Smooth muscle cell (in vitro differentiated cells): ENCODE measurements around the gene TSPAN15. TPM values are rescaled to one million over a fixed set of nuclear protein-coding genes. Genes with fewer than 3 reads are reported as not detected.

Experiments
- DNase-seq: peaks from one replicate; lab custom pipeline; 2025; ENCODE audit not compliant: unreplicated experiment; lab: John Stamatoyannopoulos, UW
- H2AFZ ChIP-seq: fragments of 200-600 bp; sonication (generic); 2 replicates; pipeline ENCODE4 v1.6.0; 2016; ENCODE audit warnings: antibody characterized with exemption, low read depth, mild to moderate bottlenecking
- H3F3A ChIP-seq: fragments of 200-600 bp; sonication (generic); 2 replicates; pipeline ENCODE4 v1.6.0; 2017; ENCODE audit warnings: antibody characterized with exemption, low read depth
- H3K27ac ChIP-seq: fragments of 200-600 bp; sonication (generic); 2 replicates; pipeline ENCODE4 v1.5.1; 2016; ENCODE audit warnings: low read depth, mild to moderate bottlenecking
- H3K27me3 ChIP-seq: fragments of 200-600 bp; sonication (generic); 2 replicates; pipeline ENCODE4 v1.6.1; 2016; ENCODE audit warnings: low read depth, mild to moderate bottlenecking
- H3K36me3 ChIP-seq: fragments of 200-600 bp; sonication (generic); 2 replicates; pipeline ENCODE4 v1.5.1; 2016; ENCODE audit warnings: low read depth
- H3K4me1 ChIP-seq: fragments of 200-600 bp; sonication (generic); 2 replicates; pipeline ENCODE4 v1.5.1; 2016; ENCODE audit warnings: low read depth
- H3K4me2 ChIP-seq: fragments of 200-600 bp; sonication (generic); 2 replicates; pipeline ENCODE4 v1.6.0; 2016; ENCODE audit warnings: mild to moderate bottlenecking
- H3K4me3 ChIP-seq: fragments of 200-600 bp; sonication (generic); 2 replicates; pipeline ENCODE4 v1.5.1; 2016; ENCODE audit warnings: mild to moderate bottlenecking
- H3K79me2 ChIP-seq: fragments of 200-600 bp; sonication (generic); 2 replicates; pipeline ENCODE4 v1.6.0; 2016; ENCODE audit warnings: low read depth, mild to moderate bottlenecking
- H3K9ac ChIP-seq: fragments of 200-600 bp; sonication (generic); 2 replicates; pipeline ENCODE4 v1.6.0; 2016; ENCODE audit warnings: low read depth
- H3K9me3 ChIP-seq: fragments of 200-600 bp; sonication (generic); replicated peaks from 2 replicates; pipeline ENCODE4 v1.5.1; 2016; ENCODE audit warnings: low read depth
- H4K20me1 ChIP-seq: fragments of 200-600 bp; sonication (generic); 2 replicates; pipeline ENCODE4 v1.6.0; 2016; ENCODE audit warnings: low read depth
- WGBS: methylation state at CpG from one replicate; pipeline ENCODE4 v1.1.7; 2016; ENCODE audit warnings: low lambda C conversion rate; 5-methylcytosine and 5-hydroxymethylcytosine counted together
- polyA plus RNA-seq: library from polyadenylated mRNA; unstranded; fragments of >200 nt; fragmentation: Nextera tagmentation; extraction: Ambion mirVana; gene quantifications from 2 replicates; pipeline ENCODE4 v1.2.1, GENCODE V29; 2016
- total RNA-seq: library from RNA; depleted of rRNA; stranded (reverse); fragments of >200 nt; gene quantifications from 2 replicates; pipeline ENCODE4 v1.2.3, GENCODE V29; 2014
- TF ChIP-seq, protein P1 (sequence below): fragments of 200-600 bp; sonication (generic); IDR thresholded peaks from 2 replicates; pipeline ENCODE4 v1.5.1; 2017; ENCODE audit warnings: borderline replicate concordance, mild to moderate bottlenecking, antibody characterized with exemption; ENCODE audit not compliant: insufficient read depth, poor library complexity, severe bottlenecking

The TSPAN15 gene
- total RNA-seq (113 and 145 TPM in 2 replicates), polyA plus RNA-seq (144 and 249 TPM in 2 replicates)

DNA sequence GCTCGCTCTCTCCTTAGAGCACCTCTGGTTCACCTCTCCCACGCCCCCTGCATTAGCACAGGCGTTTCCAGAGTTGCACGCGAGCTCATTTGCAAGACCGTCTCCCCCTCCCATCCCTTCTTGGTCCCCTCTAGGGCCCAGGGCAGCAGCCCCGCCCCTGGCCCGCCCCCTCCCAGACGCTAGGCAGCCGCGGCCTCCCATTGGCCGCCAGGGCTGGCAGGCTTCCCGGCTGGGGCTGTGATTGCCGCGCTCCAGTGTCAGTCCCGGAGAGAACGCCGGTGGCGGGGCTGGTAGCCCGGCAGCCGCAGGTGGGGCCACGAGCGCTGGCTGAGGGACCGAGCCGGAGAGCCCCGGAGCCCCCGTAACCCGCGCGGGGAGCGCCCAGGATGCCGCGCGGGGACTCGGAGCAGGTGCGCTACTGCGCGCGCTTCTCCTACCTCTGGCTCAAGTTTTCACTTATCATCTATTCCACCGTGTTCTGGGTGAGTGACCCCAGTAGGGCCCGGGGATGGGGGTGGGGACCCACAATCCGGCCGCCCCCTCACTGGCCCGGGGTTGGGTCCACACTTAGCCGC is at the start of gene TSPAN15:
Gene TSPAN15, plus strand, starts transcription at position 257 of the 575 bp plus-strand sequence. Its CDS starts 130 bp downstream, at position 387.
- H3K9ac ChIP-seq = peak within 1 kb of the TSS; percentile 65
- H3K79me2 ChIP-seq = peaks cover 50% of the 10 kb centered on the region
- peak within 1 kb of the TSS; percentile 99 for H3K4me2 ChIP-seq
- H3K36me3 ChIP-seq = no peaks in the 10 kb centered on the region
- peak within 1 kb of the TSS; percentile 77 for H2AFZ ChIP-seq
- H3K9me3 ChIP-seq = no peaks in the 10 kb centered on the region
- peaks cover 14% of the 10 kb centered on the region for H3F3A ChIP-seq
- peaks cover 3% of the 10 kb centered on the region for H4K20me1 ChIP-seq
- WGBS = under 1% methylated on average over 35 of the region's 45 CpGs
- TF ChIP-seq, protein P1, sequence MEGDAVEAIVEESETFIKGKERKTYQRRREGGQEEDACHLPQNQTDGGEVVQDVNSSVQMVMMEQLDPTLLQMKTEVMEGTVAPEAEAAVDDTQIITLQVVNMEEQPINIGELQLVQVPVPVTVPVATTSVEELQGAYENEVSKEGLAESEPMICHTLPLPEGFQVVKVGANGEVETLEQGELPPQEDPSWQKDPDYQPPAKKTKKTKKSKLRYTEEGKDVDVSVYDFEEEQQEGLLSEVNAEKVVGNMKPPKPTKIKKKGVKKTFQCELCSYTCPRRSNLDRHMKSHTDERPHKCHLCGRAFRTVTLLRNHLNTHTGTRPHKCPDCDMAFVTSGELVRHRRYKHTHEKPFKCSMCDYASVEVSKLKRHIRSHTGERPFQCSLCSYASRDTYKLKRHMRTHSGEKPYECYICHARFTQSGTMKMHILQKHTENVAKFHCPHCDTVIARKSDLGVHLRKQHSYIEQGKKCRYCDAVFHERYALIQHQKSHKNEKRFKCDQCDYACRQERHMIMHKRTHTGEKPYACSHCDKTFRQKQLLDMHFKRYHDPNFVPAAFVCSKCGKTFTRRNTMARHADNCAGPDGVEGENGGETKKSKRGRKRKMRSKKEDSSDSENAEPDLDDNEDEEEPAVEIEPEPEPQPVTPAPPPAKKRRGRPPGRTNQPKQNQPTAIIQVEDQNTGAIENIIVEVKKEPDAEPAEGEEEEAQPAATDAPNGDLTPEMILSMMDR = no peak
- H3K4me1 ChIP-seq = peaks cover 23% of the 10 kb centered on the region
- DNase-seq = peak; percentile 61
- H3K27ac ChIP-seq = peak within 1 kb of the TSS; percentile 33
- peak within 1 kb of the TSS; percentile 90 for H3K4me3 ChIP-seq
- no peaks in the 10 kb centered on the region for H3K27me3 ChIP-seq

DNA sequence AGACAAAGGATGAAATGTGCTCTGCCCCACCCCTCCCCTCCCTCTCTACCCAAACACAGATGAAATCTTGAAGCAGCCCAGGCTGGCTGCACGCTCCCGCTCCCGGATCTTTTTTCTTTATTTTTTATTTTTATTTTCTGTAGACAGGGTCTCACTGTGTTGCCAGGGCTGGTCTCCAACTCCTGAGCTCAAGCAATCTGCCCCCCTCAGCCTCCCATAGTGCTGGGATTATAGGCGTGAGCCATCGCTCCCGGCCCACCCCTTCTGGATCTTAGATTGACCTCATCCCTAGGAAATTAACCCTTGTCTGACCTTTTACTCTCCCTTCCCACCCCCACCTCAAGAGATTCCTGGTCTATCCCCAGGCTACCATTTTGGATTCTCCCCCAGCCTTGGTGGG is 48.9 kb upstream of the TSPAN15 start:
- Histone ChIP-seq H3K79me2 (no peaks in the 10 kb centered on the region), H3K36me3 (no peaks in the 10 kb centered on the region), H3K27me3 (no peaks in the 10 kb centered on the region), H3F3A (peaks cover 20% of the 10 kb centered on the region), H3K4me2 (no peak overlapping the region), H3K9me3 (no peaks in the 10 kb centered on the region), H3K4me1 (no peaks in the 10 kb centered on the region), H4K20me1 (peaks cover 11% of the 10 kb centered on the region), H3K4me3 (no peak overlapping the region), H3K9ac (no peak overlapping the region), H2AFZ (no peak overlapping the region), H3K27ac (no peak overlapping the region)
- 89% methylated on average over 6 of the region's 6 CpGs for WGBS
- TF ChIP-seq, protein P1 = no peak
- DNase-seq = no peak

DNA sequence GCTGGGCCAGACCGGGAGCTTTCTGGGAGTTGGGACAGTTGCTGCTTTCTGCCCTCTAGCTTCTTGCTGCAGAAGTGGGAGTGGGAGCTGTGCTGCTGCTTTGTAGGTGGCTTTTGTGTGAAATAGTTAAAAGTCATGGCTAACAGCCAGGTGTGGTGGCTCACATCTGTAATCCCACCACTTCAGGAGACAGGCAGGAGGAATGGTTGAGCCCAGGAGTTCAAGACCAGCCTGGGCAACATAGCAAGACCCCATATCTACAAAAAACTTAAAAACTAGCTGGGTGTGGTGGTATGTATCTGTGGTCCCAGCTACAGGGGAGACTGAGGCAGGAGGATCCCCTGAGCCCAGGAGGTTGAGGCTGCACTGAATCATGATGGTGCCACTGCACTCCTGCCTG is 48.2 kb upstream of the TSPAN15 start:
- Histone ChIP-seq H3F3A (peaks cover 20% of the 10 kb centered on the region), H3K9me3 (no peaks in the 10 kb centered on the region), H3K4me2 (no peak overlapping the region), H3K36me3 (no peaks in the 10 kb centered on the region), H3K79me2 (no peaks in the 10 kb centered on the region), H3K27ac (no peak overlapping the region), H3K9ac (no peak overlapping the region), H2AFZ (no peak overlapping the region), H3K27me3 (no peaks in the 10 kb centered on the region), H3K4me1 (no peaks in the 10 kb centered on the region), H4K20me1 (peaks cover 4% of the 10 kb centered on the region), H3K4me3 (no peak overlapping the region)
- no peak for DNase-seq
- TF ChIP-seq, protein P1 = no peak
- WGBS = 94% methylated on average over 1 of the region's 1 CpG

DNA sequence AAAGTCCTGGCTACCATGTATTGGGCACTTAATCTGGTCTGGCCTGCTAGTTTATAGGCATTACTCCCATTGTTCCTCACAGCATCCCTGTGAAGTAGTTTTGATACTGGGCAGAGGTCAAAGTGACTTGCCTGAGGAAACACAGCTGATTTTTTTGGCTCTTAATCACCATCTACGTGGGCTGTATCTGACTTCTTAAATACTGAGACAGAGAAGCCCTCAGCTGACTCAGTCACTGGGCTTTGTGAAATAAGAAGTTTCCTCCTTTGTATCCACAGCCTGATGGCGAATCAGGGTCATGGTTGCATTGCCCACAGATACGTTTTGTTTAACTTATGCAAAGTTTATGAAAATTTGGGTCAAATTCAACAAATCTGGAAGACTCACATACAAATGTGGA is 47.7 kb upstream of the TSPAN15 start:
- Histone ChIP-seq H3K4me1 (no peaks in the 10 kb centered on the region), H3K27me3 (no peaks in the 10 kb centered on the region), H3K27ac (peak overlapping the region; percentile 47), H3K36me3 (no peaks in the 10 kb centered on the region), H2AFZ (no peak overlapping the region), H4K20me1 (peaks cover 3% of the 10 kb centered on the region), H3F3A (peaks cover 20% of the 10 kb centered on the region), H3K79me2 (no peaks in the 10 kb centered on the region), H3K9me3 (no peaks in the 10 kb centered on the region), H3K4me2 (peak overlapping the region; percentile 16), H3K9ac (no peak overlapping the region), H3K4me3 (no peak overlapping the region)
- TF ChIP-seq, protein P1 = no peak
- no peak for DNase-seq
- 52% methylated on average over 3 of the region's 3 CpGs for WGBS
